DND-41 (cell line): Measurements from ENCODE around the gene TNS1.
A peak's percentile ranks its signal among the peaks of the same experiment; 100 is the strongest.

ENCODE experiments used
- CTCF ChIP-seq: IDR thresholded peaks from 2 replicates; pipeline ENCODE4 v1.5.1; 2012; ENCODE audit warnings: borderline replicate concordance, low read length, moderate library complexity, mild to moderate bottlenecking; ENCODE audit not compliant: poor library complexity, severe bottlenecking; ENCODE audit errors: extremely low read depth
- EZH2 ChIP-seq: IDR thresholded peaks from 3 replicates; pipeline ENCODE4 v1.6.1; 2012; ENCODE audit warnings: borderline replicate concordance, low read depth, mild to moderate bottlenecking, moderate library complexity, low read length, inconsistent platforms; ENCODE audit not compliant: severe bottlenecking

- TF ChIP-seq CTCF (peak; percentile 21), EZH2 (no peak)
These were observed 69.8 kb downstream of the TNS1 start for GRCh38 chr2:217932803-217933616.
